Stimulated activated CD4-positive, alpha-beta T cell treated with anti-CD3 and anti-CD28 coated beads, Interleukin-4, amount 100 ng/mL, for 48 hours (primary cell): ENCODE results near the gene GOLGA6A.

Experiments
- DNase-seq, 2 donors: peaks; one replicate each; pipeline ENCODE4 v3.0.0-alpha.2; 2020; ENCODE audit warnings: low read depth in 2 of 2

The GOLGA6A gene

DNA sequence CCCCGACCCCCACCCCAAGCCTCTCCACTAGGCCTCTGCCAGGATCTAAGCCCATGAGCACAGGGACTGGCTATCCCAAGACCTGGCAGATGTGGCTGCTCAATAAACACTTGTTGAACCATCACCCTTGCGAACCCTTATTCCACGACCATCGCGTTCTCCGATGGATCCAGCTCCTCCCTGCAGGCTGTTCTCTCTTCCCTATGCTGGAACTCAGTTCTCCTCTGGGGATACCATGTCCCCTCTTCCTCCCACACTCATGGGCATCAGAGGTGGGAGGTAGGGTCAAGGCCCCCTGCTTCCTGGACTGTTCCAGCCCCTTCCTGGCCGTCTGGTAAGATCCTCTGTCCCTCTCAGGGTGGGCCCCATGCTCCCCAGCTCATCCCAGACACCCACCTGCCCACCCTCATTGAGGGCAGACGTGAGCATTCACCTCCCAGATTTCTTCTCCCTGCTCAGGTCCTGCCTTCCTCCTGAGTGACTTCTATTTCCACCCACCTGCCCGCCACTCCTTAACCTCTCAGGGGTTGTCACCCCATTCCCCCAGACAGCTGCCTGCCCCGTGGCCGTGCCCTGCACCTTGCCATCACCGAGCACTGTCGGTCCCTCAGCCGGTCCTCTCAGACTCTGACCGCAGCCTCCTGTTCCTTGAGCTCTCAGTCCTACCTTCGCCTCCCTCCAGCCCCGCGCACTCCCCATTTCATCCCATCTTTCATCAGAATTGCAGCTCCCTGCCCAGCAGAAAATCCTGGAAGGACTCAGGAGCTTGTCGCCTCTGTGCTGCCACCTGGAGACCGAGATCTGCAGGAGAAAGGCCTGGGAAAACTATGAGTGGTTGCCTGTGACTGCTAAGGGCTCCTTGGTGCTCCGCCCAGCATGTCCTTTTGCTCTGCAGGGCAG lies 45.8 kb downstream of the GOLGA6A start:
- no peak for DNase-seq

DNA sequence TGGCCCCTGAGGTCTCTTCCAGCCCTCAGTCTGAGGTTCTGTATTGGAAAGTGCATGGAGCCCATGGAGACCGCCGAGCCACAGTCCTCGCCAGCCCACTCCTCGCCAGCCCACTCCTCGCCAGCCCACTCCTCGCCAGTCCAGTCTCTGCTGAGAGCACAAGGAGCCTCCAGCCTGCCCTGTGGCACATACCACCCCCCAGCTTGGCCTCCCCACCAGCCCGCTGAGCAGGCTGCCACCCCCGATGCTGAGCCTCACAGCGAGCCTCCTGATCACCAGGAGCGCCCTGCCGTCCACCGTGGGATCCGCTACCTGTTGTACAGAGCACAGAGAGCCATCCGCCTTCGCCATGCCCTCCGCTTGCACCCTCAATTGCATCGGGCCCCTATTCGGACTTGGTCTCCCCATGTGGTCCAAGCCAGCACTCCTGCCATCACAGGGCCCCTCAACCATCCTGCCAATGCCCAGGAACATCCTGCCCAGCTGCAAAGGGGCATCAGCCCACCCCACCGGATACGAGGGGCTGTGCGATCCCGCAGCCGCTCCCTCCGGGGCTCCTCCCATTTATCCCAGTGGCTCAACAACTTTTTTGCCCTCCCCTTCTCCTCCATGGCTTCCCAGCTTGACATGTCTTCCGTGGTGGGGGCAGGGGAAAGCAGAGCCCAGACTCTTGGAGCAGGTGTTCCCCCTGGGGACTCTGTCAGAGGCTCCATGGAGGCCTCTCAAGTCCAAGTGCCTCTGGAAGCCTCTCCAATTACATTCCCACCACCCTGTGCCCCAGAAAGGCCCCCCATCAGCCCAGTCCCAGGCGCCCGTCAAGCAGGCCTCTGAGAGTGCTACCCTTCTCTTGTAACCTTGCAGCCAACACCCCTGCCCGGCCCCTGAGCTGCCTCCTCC lies 47.0 kb downstream of the GOLGA6A start:
- no peak for DNase-seq

DNA sequence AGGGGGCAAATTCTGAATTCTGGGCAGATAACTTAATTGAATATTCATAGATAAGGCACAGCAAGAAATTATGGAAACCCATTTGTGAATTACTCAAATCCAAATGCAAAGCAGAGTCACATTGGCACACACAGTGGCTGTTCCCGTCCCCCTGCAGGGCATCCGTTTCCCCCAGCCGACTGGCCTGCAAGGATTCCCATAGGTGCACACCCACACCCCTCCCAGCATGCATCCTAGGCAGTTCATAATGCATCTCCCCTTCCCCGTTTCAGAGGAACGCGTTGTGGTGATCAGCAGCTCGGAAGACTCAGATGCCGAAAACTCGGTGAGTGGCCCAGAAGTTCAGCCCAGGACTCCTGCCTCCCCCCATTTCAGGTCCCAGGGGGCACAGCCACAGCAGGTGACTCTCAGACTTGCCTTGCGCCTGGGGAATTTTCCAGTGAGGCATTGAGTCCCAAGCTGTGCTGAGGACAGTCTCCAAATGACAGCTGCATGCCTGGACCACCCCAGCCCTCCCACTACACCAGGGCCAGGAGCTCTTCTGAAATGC lies 48.1 kb downstream of the GOLGA6A start:
- DNase-seq: no peak

DNA sequence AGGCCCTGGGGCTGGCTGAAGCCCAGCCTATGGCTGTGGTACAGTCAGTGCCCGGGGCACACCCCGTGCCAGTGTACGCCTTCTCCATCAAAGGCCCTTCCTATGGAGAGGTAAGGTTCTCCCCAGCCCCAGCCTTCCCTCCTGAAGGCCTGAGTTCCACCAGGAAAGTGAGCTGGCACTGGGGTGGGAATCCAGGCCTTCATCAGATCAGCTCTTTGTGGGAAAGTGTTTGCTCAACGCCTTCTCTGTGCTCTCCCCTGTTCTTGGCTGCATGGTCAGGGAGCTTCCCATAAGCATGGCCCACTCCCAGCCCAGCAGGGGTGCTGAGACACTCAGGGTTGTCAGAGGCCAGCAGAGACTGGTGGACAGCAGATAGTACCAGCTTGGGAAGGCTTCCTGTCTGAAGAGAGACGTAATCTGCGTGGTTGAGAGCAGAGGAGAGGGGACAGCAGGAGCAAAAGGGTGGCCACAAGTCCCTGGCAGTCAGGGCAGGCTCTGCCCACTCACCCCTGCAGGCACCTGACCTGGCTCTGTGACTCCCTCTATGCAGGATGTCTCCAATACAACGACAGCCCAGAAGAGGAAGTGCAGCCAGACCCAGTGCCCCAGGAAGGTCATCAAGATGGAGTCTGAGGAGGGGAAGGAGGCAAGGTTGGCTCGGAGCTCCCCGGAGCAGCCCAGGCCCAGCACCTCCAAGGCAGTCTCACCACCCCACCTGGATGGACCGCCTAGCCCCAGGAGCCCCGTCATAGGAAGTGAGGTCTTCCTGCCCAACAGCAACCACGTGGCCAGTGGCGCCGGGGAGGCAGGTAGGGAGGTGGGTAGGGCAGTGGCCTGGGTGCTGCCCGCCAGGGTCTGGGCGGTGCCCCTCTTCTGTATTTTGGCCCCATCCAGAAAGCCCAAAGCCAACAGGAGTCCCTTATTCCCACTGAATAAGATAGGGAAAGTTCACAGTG lies 49.5 kb downstream of the GOLGA6A start:
- no peak for DNase-seq

DNA sequence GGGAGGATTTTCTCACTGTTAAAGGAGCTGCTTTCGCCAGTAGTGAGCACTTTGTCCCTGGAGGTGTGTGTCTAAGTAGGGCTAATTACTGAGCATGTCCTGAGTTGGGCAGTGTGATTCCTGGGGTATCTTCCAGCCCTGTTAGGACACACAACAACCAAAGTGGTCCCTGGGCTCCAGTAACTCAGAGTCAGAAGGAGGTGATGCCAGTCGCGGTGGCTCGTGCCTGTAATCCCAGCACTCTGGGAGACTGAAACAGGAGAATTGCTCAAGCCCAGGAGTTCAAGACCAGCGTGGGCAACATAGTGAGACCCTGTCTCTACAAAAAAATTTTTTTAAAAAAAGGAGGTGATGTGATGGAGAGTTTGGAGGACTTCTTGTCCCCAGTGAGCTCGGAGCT lies 50.3 kb downstream of the GOLGA6A start:
- no peak for DNase-seq

DNA sequence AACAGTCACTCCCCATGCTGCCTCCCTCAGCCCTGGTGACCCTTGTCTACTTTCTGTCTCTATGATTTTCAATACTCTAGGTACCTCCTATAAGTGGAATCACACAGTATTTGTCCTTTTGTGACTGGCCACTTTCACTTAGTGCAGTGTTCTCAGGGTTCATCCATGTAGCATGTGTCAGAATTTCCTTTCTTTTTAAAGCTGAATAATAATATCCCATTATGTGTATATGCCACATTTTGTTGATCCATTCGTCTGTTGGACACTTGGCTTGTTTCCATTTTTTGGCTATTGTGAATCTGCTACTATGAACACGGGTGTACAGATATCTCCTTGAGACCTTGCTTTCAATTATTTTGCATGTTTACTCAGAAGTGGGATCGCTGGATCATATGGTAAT lies 53.7 kb downstream of the GOLGA6A start:
- DNase-seq: no peak

DNA sequence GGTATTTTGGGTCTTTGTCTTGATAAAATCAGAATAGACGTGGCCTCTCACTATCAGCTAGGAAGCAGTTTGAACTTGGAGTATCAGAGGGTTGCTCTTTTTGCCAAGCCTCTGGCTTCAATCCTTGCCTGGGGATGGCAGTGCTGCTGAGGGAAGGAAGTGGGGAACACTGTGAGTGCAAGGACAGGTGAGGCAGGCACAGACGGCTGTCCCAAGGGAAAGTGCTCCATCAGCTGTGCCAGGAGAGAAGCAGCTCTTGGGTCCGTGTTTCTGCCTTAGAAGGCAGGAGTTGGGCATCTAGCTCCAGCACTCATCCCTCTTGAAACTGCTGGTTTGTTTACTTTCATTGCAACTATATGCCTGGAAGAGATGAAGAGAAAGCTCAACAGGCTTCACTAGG lies 54.7 kb downstream of the GOLGA6A start:
- no peak for DNase-seq

DNA sequence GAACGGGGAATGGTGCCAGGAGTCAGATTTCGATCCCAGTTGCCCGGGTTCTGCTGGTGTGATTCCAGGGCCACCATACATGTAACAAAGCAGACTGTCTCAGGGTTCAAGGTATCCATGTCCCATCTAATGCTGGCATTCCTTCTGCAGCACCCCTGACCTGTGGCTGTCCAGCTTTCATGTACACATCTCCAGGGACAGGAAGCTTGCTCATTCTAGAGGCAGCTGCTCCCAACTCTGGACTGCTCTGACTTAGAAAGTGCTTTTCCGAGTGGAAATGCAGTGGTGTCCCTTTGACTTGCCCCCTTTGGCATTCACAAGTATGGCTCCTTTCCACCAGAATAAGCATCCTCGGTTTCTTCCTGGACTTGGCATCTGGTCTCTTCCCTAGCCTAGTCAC lies 56.9 kb downstream of the GOLGA6A start:
- DNase-seq: no peak

DNA sequence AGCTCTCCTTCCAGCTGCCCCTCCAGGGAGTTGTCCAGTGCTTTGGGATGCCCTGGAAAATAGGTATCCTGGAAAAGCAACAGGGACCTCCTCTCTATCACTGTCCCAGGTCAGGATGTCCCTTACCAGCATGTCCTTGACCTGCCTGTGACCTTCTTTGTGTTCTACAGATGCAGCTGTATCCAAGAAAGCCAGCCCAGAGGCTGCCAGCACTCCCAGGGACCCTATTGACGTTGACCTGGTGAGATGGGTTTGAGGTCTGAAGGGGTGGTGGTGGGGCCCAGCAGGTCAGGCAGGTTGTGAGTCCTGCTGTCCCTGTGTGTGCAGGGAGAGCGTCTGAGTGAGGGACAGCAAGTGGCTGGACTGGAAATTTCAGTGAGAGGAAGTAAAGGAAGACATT lies 57.7 kb downstream of the GOLGA6A start:
- DNase-seq: no peak

DNA sequence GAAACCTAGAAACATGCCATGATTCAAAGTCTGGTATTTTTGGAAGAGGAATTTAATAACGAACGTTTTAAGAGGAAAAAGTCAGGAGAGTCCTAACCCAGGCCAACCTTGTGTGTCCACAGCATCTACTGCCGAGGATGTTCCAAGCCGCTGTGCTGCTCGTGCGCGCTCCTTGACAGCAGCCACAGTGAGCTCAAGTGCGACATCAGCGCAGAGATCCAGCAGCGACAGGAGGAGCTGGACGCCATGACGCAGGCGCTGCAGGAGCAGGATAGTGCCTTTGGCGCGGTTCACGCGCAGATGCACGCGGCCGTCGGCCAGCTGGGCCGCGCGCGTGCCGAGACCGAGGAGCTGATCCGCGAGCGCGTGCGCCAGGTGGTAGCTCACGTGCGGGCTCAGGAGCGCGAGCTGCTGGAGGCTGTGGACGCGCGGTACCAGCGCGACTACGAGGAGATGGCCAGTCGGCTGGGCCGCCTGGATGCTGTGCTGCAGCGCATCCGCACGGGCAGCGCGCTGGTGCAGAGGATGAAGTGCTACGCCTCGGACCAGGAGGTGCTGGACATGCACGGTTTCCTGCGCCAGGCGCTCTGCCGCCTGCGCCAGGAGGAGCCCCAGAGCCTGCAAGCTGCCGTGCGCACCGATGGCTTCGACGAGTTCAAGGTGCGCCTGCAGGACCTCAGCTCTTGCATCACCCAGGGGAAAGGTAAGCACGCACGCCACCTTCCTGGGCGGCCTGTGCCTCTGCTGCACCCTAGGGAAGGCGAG lies 59.5 kb downstream of the GOLGA6A start:
- DNase-seq: no peak
